Astrocyte (in vitro differentiated cells and primary cell): Measurements from ENCODE around the gene PCNT. TPM values are rescaled to one million over a fixed set of nuclear protein-coding genes. Genes with fewer than 3 reads are reported as not detected.

ENCODE experiments used
- DNase-seq: peaks from one replicate; pipeline ENCODE4 v3.0.0-alpha.2; 2010; ENCODE audit warnings: low read depth
- FAIRE-seq: peaks from 2 replicates; lab custom pipeline; 2011; peaks lifted over from hg19 to GRCh38; lab: Jason Lieb, UNC
- H2AFZ ChIP-seq: 2 replicates; pipeline ENCODE4 v1.6.0; 2012; ENCODE audit warnings: low read depth, low read length, inconsistent platforms
- H3K27ac ChIP-seq: 2 replicates; pipeline ENCODE4 v1.5.1; 2011; ENCODE audit warnings: low read depth, low read length, inconsistent platforms
- H3K27me3 ChIP-seq: 2 replicates; pipeline ENCODE4 v1.6.0; 2011; ENCODE audit warnings: low read length, inconsistent platforms; ENCODE audit not compliant: insufficient read depth
- H3K36me3 ChIP-seq: 2 replicates; pipeline ENCODE4 v1.5.1; 2011; ENCODE audit warnings: low read length, inconsistent platforms; ENCODE audit not compliant: insufficient read depth
- H3K4me1 ChIP-seq: 2 replicates; pipeline ENCODE4 v1.5.1; 2011; ENCODE audit warnings: low read length, inconsistent platforms; ENCODE audit not compliant: insufficient read depth
- H3K4me2 ChIP-seq: 2 replicates; pipeline ENCODE4 v1.6.0; 2012; ENCODE audit warnings: low read length, inconsistent platforms
- H3K4me3 ChIP-seq: 2 replicates; pipeline ENCODE4 v1.5.1; 2011; ENCODE audit warnings: low read depth, mild to moderate bottlenecking, low read length, inconsistent platforms; ENCODE audit not compliant: insufficient read depth
- H3K79me2 ChIP-seq: 2 replicates; pipeline ENCODE4 v1.6.0; 2012; ENCODE audit warnings: mild to moderate bottlenecking, low read length, inconsistent platforms; ENCODE audit not compliant: insufficient read depth
- H3K9ac ChIP-seq: 2 replicates; pipeline ENCODE4 v1.6.0; 2012; ENCODE audit warnings: mild to moderate bottlenecking, low read length, inconsistent platforms
- H3K9me3 ChIP-seq: 2 replicates; pipeline ENCODE4 v1.5.1; 2012; ENCODE audit warnings: low read depth, mild to moderate bottlenecking, low read length, inconsistent platforms; ENCODE audit not compliant: insufficient read depth
- H4K20me1 ChIP-seq: 2 replicates; pipeline ENCODE4 v1.6.0; 2012; ENCODE audit warnings: low read length, inconsistent platforms; ENCODE audit not compliant: insufficient read depth
- H3K27ac Mint-ChIP-seq: one replicate; pipeline ENCODE4 v1.8.0; 2021; ENCODE audit warnings: mild to moderate bottlenecking, mixed read lengths; ENCODE audit not compliant: unreplicated experiment
- H3K27me3 Mint-ChIP-seq: one replicate; pipeline ENCODE4 v1.8.0; 2021; ENCODE audit warnings: low read depth, mixed read lengths; ENCODE audit not compliant: unreplicated experiment
- H3K36me3 Mint-ChIP-seq: one replicate; pipeline ENCODE4 v1.8.0; 2021; ENCODE audit warnings: low read depth, mixed read lengths; ENCODE audit not compliant: unreplicated experiment
- H3K4me1 Mint-ChIP-seq: one replicate; pipeline ENCODE4 v1.8.0; 2021; ENCODE audit warnings: low read depth, mixed read lengths; ENCODE audit not compliant: unreplicated experiment
- H3K4me3 Mint-ChIP-seq: one replicate; pipeline ENCODE4 v1.8.0; 2021; ENCODE audit warnings: mild to moderate bottlenecking, moderate library complexity, mixed read lengths; ENCODE audit not compliant: unreplicated experiment
- H3K9me3 Mint-ChIP-seq: one replicate; pipeline ENCODE4 v1.8.0; 2021; ENCODE audit warnings: mild to moderate bottlenecking, mixed read lengths; ENCODE audit not compliant: unreplicated experiment
- EZH2 ChIP-seq: IDR thresholded peaks from 2 replicates; pipeline ENCODE4 v1.6.1; 2012; ENCODE audit warnings: mild to moderate bottlenecking, low read length, inconsistent platforms; ENCODE audit not compliant: insufficient read depth
- total RNA-seq: library from RNA; stranded (reverse); gene quantifications from 2 replicates; pipeline ENCODE4 v1.2.1, GENCODE V29; 2021
- TF ChIP-seq, protein P1 (sequence below): IDR thresholded peaks from 2 replicates; pipeline ENCODE4 v1.5.1; 2011; ENCODE audit warnings: low read depth, mild to moderate bottlenecking, inconsistent platforms, low read length, moderate library complexity; ENCODE audit not compliant: insufficient read depth

PCNT gene
- total RNA-seq, 1 donor from 2014 or later = 19.9 TPM

DNA sequence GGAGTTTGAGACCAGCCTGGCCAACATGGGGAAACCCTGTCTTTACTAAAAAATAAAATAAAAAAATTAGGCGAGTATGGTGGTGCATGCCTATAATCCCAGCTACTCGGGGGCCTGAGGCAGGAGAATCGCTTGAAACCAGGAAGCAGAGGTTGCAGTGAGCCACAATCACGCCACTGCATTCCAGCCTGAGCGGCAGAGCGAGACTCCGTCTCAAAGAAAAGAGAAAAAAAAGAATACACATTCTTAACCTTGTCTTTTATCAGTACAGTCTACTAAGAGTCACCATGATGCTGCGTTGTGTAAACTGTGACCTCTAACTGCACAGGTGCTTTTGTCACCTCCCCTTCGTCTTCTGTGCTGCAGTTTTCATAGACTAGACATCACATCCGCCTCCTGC, 37.2 kb downstream of the PCNT start:
- no peak for TF ChIP-seq EZH2
- TF ChIP-seq, protein P1, sequence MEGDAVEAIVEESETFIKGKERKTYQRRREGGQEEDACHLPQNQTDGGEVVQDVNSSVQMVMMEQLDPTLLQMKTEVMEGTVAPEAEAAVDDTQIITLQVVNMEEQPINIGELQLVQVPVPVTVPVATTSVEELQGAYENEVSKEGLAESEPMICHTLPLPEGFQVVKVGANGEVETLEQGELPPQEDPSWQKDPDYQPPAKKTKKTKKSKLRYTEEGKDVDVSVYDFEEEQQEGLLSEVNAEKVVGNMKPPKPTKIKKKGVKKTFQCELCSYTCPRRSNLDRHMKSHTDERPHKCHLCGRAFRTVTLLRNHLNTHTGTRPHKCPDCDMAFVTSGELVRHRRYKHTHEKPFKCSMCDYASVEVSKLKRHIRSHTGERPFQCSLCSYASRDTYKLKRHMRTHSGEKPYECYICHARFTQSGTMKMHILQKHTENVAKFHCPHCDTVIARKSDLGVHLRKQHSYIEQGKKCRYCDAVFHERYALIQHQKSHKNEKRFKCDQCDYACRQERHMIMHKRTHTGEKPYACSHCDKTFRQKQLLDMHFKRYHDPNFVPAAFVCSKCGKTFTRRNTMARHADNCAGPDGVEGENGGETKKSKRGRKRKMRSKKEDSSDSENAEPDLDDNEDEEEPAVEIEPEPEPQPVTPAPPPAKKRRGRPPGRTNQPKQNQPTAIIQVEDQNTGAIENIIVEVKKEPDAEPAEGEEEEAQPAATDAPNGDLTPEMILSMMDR = no peak
- H3K27ac Mint-ChIP-seq = no peak overlapping the region

DNA sequence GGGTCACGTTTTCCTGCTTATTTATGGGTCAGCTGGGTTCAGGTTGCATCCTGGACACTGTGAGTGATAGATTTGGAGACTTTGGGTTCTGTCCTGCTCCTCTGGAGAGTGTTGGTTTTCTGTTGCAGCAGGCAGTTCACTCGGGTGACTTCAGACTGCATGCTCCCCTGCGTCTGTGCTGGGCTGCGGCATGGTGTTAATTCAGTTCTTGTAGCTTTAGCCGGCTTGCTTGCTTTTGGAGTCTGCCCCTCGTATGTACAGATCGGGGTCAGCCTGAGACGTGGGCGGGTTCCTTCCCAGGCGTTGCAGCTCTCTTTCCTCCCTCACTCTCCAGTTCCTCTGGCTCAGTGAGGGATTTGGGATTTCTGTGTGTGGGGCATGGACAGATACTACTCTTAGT, 38.0 kb downstream of the PCNT start:
- no peaks in the 10 kb centered on the region for H3K4me1 ChIP-seq
- no peak overlapping the region for H3K9ac ChIP-seq
- H3K4me3 ChIP-seq = no peak overlapping the region
- TF ChIP-seq EZH2 = no peak
- TF ChIP-seq, protein P1 = no peak
- H3K9me3 Mint-ChIP-seq = no peaks in the 10 kb centered on the region
- H3K79me2 ChIP-seq = no peaks in the 10 kb centered on the region
- H3K4me1 Mint-ChIP-seq = no peaks in the 10 kb centered on the region
- H3K4me3 Mint-ChIP-seq = no peak overlapping the region
- no peak for FAIRE-seq
- peaks cover 14% of the 10 kb centered on the region for H4K20me1 ChIP-seq
- H3K27me3 ChIP-seq = no peaks in the 10 kb centered on the region
- H3K27me3 Mint-ChIP-seq = no peaks in the 10 kb centered on the region
- no peak overlapping the region for H3K4me2 ChIP-seq
- no peak overlapping the region for H3K27ac Mint-ChIP-seq
- peaks cover 30% of the 10 kb centered on the region for H3K36me3 Mint-ChIP-seq
- no peak for DNase-seq
- H2AFZ ChIP-seq = no peak overlapping the region
- H3K27ac ChIP-seq = no peak overlapping the region
- peaks cover 15% of the 10 kb centered on the region for H3K36me3 ChIP-seq
- H3K9me3 ChIP-seq = no peaks in the 10 kb centered on the region

More for the DNA sequence above, 37.2 kb downstream of the PCNT start:
- Histone ChIP-seq H3K27me3 (no peaks in the 10 kb centered on the region), H3K9me3 (no peaks in the 10 kb centered on the region), H3K36me3 (peaks cover 10% of the 10 kb centered on the region), H2AFZ (no peak overlapping the region), H3K4me2 (no peak overlapping the region), H3K4me3 (no peak overlapping the region), H3K79me2 (no peaks in the 10 kb centered on the region), H3K27ac (no peak overlapping the region), H3K4me1 (no peaks in the 10 kb centered on the region), H4K20me1 (peaks cover 14% of the 10 kb centered on the region), H3K9ac (no peak overlapping the region)
- FAIRE-seq (no peak), DNase-seq (no peak)
- Mint-ChIP-seq H3K36me3 (peaks cover 27% of the 10 kb centered on the region), H3K27me3 (no peaks in the 10 kb centered on the region), H3K4me3 (no peak overlapping the region), H3K4me1 (no peaks in the 10 kb centered on the region), H3K9me3 (no peaks in the 10 kb centered on the region)

DNA sequence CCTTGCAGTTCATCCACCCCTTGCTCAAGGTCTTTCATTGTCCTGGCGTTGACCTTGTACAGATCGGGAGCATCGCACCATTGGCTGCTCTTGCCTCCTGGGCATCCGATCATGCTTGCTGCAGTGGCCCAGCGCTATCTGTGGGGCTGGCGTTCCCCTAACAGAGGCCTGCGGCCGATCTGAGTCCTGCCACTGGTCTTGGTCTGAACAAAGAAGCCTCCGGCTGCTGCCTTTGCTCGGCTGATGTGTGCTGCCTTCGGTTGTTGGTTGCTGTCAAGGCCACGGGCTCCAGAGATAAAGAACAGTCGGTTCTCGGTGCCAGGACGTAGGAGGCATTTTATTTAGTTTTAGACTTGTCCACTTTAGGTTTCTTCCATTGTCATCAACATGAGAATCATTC, 39.0 kb downstream of the PCNT start:
- DNase-seq = no peak
- no peak overlapping the region for H3K27ac Mint-ChIP-seq
- Histone ChIP-seq H3K27ac (no peak overlapping the region), H3K4me1 (no peaks in the 10 kb centered on the region), H3K4me3 (no peak overlapping the region), H3K79me2 (no peaks in the 10 kb centered on the region), H3K4me2 (no peak overlapping the region), H3K9me3 (no peaks in the 10 kb centered on the region), H3K36me3 (peaks cover 13% of the 10 kb centered on the region), H4K20me1 (peaks cover 14% of the 10 kb centered on the region), H2AFZ (no peak overlapping the region), H3K27me3 (no peaks in the 10 kb centered on the region), H3K9ac (no peak overlapping the region)
- no peaks in the 10 kb centered on the region for H3K4me1 Mint-ChIP-seq
- no peaks in the 10 kb centered on the region for H3K27me3 Mint-ChIP-seq
- TF ChIP-seq, protein P1 = no peak
- no peak for TF ChIP-seq EZH2
- H3K4me3 Mint-ChIP-seq = no peak overlapping the region
- no peaks in the 10 kb centered on the region for H3K9me3 Mint-ChIP-seq
- no peak for FAIRE-seq
- H3K36me3 Mint-ChIP-seq = peaks cover 29% of the 10 kb centered on the region
